NCI-H345 (cell line): Measurements from ENCODE around the gene GSTT4.
"Not testable (repeated sequence)": the region's sequence is repeated elsewhere in the genome, so short reads cannot be mapped to it uniquely, and the experiment has no call there.

Experiments used
- DNase-seq: peaks from one replicate; lab custom pipeline; 2025; lab: John Stamatoyannopoulos, UW

GSTT4 gene

DNA sequence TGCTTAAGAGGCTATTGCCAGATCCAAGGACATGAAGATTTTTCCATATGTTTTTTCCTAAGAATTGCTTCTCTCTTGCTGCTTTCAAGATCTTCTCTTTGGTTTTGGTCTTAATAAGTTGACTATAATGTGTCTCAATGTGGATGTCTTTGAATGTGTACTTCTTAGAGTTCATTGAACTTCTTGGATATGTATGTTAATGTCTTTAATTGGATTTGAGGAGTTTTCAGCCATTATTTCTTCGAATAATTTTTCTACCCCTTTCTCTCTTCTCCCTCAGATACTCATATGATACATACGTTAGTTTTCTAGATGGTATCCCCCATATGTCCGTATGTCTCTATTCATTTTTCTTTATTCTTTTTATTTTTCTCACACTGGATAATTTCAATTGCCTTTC, 19.1 kb upstream of the GSTT4 start:
- DNase-seq: no peak

DNA sequence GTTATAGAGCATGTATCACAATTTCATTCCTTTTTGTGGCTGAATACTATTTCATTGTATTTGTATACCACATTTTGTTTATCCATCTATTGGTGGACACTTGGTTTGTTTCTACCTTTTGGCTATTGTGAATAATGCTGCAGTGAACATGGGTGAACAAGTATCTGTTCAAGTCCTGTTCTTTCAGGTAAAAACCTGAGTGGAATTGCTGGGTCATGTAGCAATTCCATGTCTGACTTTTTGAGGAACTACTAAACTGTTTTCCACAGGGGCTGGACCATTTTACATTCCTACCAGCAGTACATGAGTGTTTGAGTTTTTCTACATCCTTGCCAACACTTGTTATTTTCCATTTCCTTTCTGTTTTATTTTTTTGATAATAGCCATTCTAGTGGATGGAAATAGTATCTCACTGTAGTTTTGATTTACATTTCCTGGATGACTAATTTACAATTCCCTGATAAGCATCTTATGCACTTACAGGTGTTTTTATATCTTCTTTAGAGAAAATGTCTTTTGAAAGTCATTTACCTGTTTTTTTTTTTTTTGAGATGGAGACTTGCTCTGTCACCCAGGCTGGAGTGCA, 18.0 kb upstream of the GSTT4 start:
- DNase-seq: no peak

DNA sequence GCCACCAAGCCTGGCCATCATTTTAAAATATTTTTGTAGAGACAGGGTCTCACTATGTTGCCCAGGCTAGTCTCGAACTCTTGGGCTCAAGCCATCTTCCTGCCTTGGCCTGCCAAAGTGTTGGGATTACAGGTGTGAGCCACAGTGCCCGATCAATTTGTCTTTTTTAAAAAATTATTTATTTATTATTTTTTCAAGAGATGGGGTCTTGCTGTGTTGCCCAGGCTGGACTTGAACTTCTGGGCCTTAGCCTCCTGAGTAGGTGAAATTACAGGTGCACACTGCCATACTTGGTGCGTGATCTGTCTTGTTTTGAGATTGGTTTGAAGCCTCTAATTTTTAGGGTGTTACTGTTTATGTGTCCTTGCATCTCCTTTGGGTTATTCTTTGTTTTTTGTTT, 16.1 kb upstream of the GSTT4 start:
- DNase-seq: no peak

DNA sequence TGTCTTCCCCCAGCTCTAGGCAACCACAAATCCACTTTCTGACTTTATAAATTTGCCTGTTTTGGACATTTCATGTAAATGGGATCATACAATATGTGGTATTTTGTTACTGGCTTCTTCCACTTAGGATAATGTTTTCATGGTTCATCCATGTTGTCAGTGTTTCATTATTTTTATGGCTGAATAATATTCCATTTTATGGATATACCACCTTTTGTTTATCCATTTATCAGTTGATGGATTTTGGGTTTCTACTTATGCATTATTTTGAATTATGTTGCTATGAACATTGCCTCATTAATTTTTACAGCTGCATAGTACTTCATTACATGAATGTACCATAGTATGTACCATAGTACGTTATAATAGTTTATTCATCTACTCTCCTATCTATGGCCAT, 10.9 kb upstream of the GSTT4 start:
- DNase-seq: no peak

DNA sequence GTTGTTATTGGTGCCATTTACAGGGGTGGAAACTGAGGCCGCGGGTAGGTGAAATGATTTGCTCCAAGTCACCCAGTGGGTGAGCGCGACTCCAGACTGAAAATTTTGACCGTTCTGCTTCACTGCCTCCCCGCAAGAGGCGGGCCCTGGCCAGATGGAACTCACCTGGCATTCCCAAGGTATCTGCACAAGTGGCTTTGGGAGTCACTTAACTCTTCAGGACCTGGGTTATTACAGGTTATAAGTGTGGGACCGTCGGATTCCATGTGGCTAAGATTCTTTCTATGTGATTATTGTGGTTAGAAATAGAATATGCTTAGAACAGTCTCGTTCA, 6.4 kb upstream of the GSTT4 start:
- no peak for DNase-seq

DNA sequence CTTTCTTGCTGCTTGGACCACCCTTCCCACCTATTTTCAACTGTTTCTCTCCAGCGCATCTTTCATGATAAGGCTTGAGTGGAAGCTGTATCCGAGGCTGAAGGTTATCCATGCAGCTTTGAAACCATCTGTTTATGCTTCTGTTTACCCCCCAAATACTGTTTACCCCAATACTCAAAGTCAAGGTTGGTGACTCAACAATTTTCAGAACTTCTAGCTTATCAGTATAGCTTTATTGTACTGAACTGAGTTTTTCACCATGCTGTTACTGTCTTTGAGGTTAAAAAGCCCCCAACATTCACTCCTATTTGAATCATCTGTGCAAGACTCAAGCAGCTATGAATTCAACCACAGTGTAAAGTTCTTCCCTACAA, 4.8 kb upstream of the GSTT4 start:
- DNase-seq: no peak

DNA sequence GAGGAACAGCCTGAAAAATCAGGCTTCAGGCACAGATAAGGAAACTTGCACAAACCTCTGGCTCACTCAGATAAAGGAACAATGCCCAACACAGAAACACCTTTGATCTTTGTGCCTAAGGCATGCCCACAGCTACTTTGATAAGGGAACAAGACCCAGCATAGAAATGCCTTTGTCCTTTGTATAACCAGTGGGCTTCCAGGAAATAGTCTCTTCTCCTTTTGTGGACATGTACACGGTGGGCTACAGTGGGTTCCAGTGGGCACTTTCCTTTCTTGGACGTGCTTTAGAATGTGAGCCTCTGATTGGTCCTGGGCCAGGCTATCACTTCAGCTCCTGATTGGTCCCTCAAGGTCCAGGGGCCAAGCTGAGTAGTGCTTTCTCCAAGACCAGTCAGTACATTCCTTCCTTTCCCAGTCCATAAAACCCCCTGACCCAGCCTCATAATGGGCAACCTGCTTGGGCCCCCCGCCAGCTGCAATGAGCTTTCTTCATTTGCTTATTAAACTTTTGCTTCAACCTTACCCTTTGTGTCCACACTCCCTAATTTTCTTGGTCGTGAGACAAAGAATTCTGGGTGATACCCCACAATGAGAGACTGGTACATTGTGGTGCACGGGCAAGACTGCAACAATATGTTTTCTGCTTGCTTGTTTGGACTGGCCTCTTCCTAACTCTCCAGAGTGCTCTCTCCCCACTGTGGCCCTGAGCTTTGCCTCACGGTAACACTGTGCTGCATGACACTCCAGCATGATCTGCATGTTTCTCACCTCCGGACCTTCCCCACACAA, 4.2 kb upstream of the GSTT4 start:
- no peak for DNase-seq

DNA sequence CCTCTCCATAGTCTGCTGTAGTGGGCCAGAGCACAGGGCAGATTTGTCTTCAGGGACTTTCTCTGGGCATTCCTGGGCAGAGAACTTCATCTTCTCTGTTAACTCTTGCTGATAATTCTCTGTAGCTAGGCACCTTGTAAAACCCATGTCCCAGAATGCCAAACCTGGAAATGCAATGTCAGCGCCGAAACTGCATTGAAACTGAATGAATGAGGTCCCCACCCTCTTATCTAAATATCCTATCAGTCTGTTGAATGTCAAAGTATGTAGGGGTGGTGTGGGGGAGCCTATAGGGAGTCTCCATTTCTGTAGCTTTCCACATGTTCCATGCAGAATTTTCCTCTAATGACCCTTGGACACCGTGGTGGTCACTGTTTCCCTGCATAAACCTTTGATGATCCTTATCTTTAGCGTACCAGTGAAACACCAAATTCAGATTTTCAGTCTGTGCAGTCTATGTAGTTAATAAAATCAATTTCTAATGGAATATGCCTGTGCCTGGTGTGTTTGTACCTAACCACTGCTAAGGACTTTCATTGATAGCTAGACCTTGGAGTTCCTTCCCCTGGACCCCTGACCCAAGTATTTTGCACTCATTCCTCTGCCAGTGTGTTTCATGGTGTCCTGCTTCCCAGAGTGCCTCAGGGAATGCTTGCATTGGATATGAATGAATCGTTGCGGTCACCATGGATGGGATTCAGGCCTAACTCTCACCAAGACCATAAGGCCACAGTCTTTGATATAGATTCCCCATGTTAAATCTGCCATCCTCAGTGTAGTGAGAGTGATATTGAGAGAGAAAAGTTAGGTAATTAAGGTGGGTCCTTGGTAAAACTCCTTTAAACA, 3.4 kb upstream of the GSTT4 start:
- no peak for DNase-seq

DNA sequence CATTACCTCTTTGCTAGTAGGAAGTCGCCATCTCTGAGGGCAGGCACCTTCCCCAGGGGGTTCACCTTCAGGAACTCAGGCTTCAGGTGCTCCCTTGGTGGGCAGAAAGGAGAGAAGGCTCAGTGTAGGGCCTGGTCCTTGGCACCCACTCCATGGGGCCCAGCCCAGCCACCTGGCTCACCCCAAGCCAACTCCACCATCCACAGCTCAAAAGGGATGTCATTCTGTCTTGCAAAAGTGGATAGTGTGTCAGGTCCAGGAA, 2.7 kb upstream of the GSTT4 start:
- DNase-seq: no peak

DNA sequence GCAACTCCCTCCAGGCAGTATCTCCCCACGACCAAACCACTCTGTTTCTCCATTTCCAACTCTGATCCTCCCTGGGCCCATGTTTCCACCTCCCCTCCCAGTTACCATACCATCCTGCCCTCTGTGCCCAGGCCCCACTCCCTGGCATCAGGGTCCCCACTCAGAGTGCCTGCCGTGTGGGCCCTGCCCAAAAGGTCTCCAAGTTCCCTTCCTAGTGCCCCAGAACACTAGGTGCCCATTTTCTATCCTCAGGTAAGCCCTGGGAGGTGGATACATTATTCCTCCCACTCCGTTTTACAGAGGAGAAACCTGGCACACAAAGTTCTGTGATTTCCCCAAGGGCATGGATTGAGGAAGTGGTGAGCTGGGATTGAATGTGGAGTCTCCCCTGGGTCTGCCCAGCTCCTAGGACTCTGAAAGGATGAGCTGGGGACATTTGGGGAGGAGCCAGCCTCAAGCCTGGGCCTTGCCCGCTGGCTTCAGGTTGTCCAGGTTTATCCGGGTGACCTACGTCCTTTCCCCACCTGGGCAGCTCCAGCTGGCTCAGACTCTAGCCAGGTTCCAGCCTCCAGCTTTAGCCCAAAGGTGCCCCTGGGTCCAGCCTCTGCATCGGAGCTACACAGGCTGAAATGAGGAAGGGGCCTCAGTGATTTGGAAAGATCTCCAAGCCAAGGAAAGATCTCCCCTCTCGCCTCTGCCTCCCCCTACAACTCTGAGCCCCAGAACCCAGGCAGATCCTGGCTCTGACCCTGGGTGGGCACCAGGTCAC, 2.2 kb upstream of the GSTT4 start:
- DNase-seq: no peak

DNA sequence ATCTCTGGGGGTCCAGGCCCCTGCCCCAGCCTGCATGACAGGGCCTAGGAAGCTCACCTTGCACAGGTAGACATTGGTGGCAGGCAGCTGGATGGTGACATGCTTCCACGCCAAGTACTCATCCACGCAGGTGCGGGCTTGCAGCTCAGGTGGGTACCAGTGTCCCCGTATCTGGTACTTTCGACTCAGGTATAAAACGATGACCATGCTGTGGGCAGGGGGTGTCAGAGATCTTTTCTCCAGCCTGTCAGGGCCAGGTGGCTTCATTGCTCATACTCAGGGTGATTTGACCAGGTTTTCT, 1.6 kb upstream of the GSTT4 start:
- DNase-seq: no peak

DNA sequence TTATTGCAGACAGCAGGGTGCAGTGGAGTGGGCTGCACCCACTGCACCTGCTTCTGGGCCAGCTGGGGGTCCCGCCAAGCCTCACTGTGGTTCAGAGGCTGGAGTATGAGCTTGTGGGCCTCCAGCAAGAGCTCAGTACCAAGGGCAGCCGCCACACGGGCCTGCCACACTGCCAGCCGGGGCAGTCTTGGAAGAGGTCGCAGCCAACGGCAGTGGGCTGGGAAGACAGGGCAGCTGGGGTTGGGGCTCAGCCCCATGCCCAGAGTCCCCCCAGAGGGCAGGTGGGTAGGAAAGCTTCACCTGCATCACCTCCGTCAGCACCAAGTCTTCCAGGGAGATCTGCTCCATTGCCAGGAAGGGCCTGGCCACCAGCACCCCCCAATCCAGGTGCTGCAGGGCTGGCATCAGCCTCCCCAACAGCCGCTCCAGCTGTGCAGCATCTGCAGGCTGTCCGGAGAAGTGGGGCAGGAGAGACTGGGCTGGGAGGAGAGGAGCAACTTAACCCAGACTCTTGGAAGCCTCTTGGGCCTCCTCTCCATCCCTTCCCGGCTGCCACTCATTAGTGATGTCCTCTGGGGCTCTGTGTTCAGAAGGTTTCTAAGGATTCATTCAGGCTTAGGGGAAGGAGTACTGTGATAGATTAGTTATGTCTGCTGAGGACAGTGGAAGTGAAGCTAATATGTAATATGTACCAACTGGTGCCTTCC, 1.1 kb upstream of the GSTT4 start:
- no peak for DNase-seq

DNA sequence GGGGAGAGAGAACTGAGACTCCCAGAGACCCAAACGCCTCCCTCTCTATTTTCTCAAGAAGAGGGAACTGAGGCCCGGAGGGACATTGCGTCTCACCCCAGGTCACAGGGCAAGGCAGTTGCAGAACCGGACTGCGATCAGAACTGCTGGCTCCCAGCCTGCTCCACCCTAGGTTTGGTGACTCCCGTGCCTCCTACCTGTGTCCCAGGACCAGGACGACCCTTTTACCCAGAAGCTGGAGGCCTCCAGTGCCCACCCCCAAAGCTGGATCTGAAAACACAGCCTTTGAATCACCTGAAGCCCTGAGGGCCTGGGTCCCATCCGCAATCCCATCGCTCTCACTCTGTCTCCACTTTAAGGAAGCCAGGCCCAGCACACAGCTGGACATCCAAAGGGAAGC, 1.4 kb downstream of the GSTT4 start:
- DNase-seq: no peak

DNA sequence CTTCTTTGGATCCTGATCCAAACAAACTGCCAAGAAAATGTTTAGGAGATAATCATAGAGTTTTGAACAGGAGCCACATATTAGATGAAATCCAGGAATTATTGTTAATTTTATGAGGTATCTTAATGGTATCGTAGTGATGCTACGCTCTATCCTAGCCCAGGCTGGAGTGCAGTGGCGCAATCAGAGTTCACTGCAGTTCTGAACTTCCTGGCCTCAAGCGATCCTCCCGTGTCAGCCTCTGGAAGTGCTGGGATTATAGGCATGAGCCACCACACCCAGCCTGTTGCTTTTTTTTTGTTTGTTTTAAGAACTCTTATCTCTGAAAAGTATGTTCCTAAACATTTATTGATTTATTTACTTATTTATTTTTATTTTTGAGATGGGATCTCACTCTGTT, 2.4 kb downstream of the GSTT4 start:
- no peak for DNase-seq

DNA sequence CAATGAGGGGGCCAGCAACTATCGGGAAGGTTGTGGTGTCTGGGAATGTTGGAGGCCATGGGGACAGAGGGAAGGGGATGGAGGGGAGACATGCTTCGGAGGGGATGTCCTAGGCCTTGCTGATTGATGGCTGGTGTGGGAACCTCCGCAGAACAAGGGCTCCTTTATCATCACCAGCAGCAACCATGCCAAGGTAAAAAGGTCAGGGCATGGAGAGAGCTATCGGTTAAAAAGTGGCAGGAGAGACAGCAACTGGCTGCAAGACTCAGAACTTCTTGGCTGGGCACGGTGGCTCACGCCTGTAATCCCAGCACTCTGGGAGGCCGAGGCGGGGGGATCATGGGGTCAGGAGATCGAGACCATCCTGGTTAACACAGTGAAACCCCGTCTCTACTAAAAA, 3.0 kb downstream of the GSTT4 start:
- DNase-seq: no peak

DNA sequence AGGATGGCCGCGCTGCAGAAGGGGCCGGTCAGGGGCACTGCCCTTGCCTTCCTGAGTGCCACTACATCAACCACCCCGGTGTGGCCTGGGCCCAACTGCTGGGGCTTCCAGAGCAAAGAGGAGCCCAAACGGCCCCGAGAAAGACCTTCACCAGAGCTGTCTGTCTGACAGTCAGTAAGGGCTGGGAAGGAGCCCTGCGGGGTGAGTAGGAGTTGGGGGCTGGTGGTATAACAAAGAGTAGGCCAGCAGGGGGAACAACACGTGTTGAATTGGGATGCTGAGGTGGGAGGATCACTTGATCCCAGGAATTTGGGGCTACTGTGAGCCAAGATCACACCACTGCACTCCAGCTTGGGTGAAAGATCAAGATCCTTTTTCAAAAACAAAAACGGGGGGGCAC, 3.9 kb downstream of the GSTT4 start:
- no peak for DNase-seq

DNA sequence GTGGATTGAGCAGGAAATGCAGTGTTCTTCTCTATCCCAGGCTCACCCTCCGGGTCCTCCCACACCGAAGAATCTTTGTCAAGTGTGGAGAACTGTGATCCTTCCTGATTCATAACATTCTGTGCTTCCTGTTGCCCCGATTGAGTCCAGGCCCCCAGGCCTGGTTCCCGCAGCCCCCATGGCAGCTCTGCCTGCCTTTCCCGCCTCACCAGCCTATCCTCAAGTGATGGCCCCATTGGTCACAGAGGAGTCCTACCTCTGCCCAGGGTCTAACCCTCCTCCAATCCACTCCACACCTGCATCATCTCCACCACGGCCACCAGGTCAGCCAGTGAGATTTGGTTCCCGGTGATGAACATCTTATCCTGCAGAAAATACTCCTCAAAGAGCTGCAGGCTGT, 5.5 kb downstream of the GSTT4 start:
- DNase-seq: not testable (repeated sequence)

DNA sequence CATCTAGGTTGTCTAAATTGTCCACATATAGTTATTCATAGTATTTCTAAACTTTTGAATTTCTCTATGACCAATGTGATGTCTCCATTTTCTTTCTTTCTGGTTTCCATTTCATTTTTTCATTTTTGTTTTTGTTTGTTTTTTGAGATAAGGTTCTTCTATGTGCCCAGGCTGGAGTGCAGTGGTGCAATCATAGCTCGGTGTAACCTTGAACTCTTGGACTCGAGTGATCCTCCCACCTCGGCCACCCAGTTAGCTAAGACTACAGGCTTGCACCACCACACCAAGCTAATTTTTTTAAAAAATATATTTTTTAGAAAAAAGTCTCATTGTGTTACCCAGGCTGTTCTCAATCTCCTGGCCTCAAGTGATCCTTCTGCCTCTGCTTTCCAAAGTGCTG, 8.2 kb downstream of the GSTT4 start:
- no peak for DNase-seq

DNA sequence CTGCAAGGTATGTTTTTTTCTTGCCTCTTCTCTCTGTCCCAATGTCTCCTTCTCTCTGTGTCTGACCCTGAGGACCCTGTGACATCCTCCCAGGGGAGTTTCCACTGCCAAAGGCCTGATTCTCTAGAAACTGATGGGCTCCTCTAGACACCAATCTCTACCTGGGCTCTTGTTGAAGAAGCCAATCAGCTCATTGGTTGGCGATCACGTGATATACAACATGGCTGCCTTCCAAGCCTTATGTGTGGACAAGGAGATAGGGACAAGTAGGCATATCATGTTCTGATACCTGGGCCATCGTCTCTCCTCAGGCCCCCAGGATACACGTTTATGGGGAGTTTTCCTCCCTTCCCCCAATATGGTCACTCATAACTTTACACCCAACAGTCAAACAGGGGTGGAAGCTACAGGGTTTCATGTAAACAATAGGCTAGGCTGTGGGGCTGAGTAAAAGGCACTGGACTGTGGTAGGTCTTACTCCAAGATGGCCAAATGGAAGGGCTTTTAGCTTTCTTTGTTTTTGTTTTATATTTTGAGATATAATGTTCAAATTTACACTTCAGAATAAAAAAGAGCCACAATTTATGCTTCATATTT, 11.6 kb downstream of the GSTT4 start:
- not testable (repeated sequence) for DNase-seq

DNA sequence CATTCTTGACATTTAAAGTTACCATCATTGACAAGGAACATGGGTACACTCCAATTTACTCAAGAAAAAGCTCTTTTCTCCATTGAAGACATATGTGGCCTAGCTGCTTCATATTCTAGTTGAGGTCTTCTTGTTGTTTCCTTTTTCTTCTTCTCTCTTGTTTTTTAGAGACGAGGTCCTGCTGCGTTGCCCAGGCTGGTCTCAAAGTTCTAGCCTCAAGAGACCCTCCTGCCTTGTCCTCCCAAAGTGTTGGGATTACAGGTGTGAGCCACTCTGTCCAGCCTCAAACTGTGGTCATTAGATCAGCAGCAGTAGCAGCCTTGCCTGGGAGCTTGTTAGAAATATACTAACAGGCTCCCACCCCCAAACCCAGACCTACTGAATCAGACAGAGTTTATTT, 12.2 kb downstream of the GSTT4 start:
- not testable (repeated sequence) for DNase-seq

DNA sequence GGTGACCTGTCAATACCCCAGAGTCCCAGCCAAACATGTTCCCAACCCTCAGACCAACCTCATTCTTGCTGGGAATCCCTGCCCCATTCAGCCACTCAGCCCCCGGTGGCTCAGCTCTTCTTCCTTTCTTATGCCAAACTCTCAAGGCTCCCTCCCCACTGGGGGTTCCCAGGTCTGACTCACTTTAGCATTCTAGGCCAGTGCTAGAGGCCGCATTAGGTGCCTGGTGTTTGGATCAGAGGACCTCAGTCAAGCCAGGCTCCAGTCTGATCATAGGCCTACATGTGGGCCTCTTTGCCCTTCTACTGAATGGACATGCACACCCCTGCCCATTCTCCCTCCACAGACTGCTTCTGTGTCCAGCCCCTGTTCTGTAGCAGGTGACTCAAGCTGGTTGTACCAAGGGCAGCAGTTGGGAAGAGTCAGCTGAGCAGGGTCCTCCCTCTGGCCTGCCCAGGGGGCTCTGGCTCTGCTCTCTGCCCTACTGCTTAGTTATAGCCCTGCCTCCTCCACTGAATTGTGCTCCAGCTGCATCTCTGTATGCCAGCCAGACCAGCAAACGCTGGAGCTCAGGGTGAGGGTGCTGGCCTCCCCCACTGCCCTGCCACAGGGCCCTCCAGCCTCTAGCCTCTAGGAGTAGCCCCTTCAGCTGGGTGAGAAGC, 15.5 kb downstream of the GSTT4 start:
- DNase-seq: not testable (repeated sequence)
